OCI-LY1 (cell line): Measurements from ENCODE around the gene GLT1D1.

Source experiments
- EZH2 ChIP-seq: fragments of 200-600 bp; sonication (generic), shearing (Covaris generic); IDR thresholded peaks from 2 replicates; pipeline ENCODE4 v1.8.0; 2017; ENCODE audit warnings: borderline replicate concordance, mixed run types, mild to moderate bottlenecking, antibody characterized with exemption, low read length, moderate library complexity, mixed read lengths
- TF ChIP-seq, protein P1 (sequence below): fragments of 200-600 bp; sonication (generic), shearing (Covaris generic); IDR thresholded peaks from 2 replicates; pipeline ENCODE4 v1.5.1; 2017; ENCODE audit warnings: mild to moderate bottlenecking, antibody characterized with exemption, low read length, moderate library complexity, mixed read lengths

DNA sequence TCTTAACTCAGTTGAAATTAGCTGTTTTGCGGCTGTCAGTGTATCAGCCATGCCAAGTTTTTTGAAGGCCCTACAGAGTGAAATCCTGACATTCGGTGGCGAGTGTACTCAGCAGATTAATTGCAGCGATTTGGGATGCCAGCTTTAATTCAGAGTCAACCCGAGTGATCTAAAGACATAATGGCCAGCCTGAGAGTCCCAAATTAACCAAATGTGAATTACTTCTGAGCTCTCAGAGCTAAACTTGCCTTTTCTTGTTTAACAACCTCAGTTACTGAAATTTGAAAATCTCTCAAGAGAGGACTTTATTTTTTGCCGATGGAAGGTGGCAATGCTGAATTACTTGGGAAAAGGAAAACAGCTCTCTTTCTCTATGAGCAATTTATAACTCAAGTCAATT lies 148.5 kb downstream of the GLT1D1 start:
- TF ChIP-seq, protein P1, sequence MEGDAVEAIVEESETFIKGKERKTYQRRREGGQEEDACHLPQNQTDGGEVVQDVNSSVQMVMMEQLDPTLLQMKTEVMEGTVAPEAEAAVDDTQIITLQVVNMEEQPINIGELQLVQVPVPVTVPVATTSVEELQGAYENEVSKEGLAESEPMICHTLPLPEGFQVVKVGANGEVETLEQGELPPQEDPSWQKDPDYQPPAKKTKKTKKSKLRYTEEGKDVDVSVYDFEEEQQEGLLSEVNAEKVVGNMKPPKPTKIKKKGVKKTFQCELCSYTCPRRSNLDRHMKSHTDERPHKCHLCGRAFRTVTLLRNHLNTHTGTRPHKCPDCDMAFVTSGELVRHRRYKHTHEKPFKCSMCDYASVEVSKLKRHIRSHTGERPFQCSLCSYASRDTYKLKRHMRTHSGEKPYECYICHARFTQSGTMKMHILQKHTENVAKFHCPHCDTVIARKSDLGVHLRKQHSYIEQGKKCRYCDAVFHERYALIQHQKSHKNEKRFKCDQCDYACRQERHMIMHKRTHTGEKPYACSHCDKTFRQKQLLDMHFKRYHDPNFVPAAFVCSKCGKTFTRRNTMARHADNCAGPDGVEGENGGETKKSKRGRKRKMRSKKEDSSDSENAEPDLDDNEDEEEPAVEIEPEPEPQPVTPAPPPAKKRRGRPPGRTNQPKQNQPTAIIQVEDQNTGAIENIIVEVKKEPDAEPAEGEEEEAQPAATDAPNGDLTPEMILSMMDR = no peak
- no peak for TF ChIP-seq EZH2
